Adipose tissue (tissue), 3 donors: ENCODE measurements around the gene SIRPB2. TPM values are rescaled to one million over a fixed set of nuclear protein-coding genes. Genes with fewer than 3 reads are reported as not detected.

Experiments used
- H3K27ac ChIP-seq: one replicate; pipeline ENCODE4 v1.5.1; 2013; ENCODE audit warnings: low read depth, low read length
- WGBS, 3 donors: extraction: QIAGEN DNeasy Blood & Tissue Kit; methylation state at CpG; one replicate each; pipeline ENCODE4 v1.1.7; 2013; 5-methylcytosine and 5-hydroxymethylcytosine counted together
- polyA plus RNA-seq, 3 donors: library from polyadenylated mRNA; stranded (reverse); fragments of 200-250 nt; gene quantifications; one replicate each; pipeline ENCODE4 v1.2.3, GENCODE V29; 2013
- donor health status: healthy with polysubstance abuse.
- donor health status: Bipolar disorder and iron deficiency.
- donor health status: healthy.

Gene SIRPB2
- polyA plus RNA-seq, 3 donors, result 0.75 to 6.1 (median 3.6) TPM

DNA sequence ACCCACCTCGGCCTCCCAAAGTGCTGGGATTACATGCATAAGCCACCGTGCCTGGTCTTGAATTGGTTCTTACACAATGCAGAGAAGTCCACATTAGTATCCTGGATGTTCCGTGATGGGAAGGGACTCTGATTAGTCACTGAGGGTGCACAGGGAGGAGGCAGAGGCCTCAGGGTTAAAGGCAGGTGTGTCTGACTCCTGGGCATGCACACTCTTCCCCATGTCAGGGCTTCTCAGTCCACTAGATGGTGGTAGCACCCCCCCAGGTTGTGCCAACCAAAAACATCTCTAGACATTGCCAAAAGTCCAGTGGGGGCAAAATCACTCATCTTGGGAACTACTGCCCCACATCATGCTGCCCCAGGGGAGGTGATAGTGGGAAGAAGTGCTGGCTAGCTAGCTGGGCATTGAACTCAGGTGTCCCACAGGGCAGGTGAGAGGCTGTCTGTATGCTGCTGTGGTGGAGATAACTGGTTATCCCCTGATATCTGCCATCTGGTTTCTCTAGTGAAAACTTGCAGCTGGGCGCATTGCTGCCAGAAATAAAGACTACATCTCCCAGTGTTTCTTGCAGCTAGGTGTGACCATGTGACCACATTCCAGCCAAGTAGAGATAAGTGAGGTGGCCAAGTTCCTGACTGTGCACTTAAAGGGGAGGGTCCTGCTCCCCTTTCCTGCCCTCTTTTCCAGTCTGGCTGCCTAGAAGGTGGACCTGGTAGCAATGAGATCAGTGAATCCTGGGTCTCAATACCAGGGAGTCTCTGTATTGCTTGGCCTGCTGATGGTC lies 16.2 kb downstream of the SIRPB2 start:
- 71 to 90% (median 83%) methylated on average over 4 of the region's 4 CpGs for WGBS, 3 donors
- no peak overlapping the region for H3K27ac ChIP-seq

DNA sequence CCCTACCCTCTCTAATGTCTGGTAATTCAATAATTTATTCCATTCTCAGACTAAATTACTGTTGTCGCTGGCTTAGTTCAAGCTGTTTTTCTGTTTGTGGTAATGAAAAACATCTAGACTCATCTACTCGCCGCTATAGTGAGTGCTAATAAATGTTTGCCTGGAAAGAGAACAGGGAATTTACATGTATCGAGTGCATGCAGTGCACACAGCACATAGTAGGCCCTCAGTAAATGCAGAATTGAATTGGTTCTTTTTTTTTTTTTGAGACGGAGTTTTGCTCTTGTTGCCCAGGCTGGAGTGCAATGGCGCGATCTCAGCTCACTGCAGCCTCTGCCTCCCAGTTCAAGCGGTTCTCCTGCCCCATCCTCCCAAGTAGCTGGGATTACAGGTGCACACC lies 16.9 kb downstream of the SIRPB2 start:
- H3K27ac ChIP-seq, result no peak overlapping the region
- WGBS, 3 donors, result 94 to 96% (median 95%) methylated on average over 8 of the region's 8 CpGs

GRCh38 chr20:1473246-1474220 lies 17.7 kb downstream of the SIRPB2 start:
- no peak overlapping the region for H3K27ac ChIP-seq
- WGBS, 3 donors, result 81 to 86% (median 86%) methylated on average over 13 of the region's 13 CpGs

- 61 to 68% (median 62%) methylated on average over 9 of the region's 9 CpGs for WGBS, 3 donors
- H3K27ac ChIP-seq, result no peak overlapping the region
These were observed 18.5 kb downstream of the SIRPB2 start for GRCh38 chr20:1472556-1473245.

DNA sequence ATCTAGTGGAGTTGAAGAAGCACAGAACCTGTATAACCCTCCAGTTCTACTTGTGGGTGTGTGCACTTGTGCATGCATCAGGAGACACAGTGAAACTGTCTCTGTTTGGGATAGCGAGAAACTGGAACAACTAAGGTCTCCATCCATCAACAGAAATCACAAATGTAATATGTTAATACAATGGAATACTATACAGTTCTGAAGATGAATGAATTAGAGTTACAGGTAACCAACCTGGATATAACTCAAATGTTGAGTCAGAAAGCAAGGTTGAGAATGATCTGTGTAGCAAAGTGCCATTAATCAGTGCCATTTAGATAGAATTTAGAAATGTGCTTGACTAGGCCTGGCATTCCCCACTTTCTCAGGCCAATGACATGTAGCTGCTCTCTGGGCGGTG lies 20.0 kb downstream of the SIRPB2 start:
- WGBS, 3 donors, result 98 to 100% (median 98%) methylated on average over 2 of the region's 2 CpGs
- no peak overlapping the region for H3K27ac ChIP-seq

GRCh38 chr20:1469925-1470571 lies 21.2 kb downstream of the SIRPB2 start:
- no peak overlapping the region for H3K27ac ChIP-seq
- WGBS, 3 donors, result 27 to 53% (median 40%) methylated on average over 11 of the region's 11 CpGs

GRCh38 chr20:1469306-1469905 lies 21.8 kb downstream of the SIRPB2 start:
- WGBS, 3 donors, result 65 to 79% (median 76%) methylated on average over 9 of the region's 9 CpGs
- no peak overlapping the region for H3K27ac ChIP-seq

GRCh38 chr20:1468117-1468624 lies 23.0 kb downstream of the SIRPB2 start:
- WGBS, 3 donors, result 51 to 67% (median 65%) methylated on average over 7 of the region's 7 CpGs
- no peak overlapping the region for H3K27ac ChIP-seq

GRCh38 chr20:1467355-1468116 lies 23.7 kb downstream of the SIRPB2 start:
- 34 to 45% (median 38%) methylated on average over 22 of the region's 22 CpGs for WGBS, 3 donors
- no peak overlapping the region for H3K27ac ChIP-seq

- no peak overlapping the region for H3K27ac ChIP-seq
- 3 to 5% (median 4%) methylated on average over 7 of the region's 7 CpGs for WGBS, 3 donors
These were observed 24.2 kb downstream of the SIRPB2 start for GRCh38 chr20:1467082-1467354.

DNA sequence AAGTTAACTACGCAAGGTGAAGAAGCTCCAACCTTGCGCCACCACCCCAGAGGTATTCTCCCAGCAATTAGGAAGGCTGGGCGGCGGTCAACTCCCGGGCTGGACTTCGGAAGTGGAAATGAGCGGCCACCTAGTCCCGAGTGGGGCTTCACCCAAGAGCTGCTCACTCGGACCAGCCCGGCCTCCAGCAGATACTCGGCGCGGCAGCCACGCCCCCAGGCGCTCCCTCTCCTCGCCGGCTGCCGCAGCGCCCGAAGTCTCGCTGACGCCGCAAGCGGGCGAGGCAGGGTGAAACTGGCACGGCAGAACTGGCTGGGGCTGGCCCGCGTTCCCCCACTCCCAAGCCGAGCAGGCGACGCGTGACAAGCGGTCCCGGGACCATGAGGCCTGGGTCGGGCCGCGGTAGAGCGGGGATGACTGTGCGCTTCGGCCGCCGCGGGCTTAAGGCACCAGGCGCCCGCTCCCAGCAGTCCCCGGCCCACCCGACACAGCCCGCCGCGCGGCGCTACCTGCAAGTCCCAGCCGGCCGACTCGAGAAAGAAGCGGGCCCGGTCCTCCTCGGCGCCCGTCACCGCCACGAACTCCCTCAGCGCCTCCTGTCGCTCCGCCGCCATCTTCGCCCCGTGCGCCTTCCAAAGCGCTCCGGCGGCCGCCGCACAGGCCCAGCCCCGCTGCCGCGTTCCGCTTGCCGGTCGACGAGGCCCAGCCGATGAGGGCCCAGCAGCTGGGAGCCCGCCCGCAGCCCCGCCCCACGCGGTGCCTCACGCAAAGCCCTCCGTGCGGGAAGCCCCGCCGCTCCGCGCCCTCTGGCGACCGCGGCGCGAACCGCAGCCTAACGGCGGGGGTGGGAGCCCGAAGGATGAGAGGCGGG lies 24.8 kb downstream of the SIRPB2 start, which contains the start of gene NSFL1C:
TSS of gene NSFL1C (minus strand) at position 639 of the 871 bp plus-strand sequence. CDS start at position 614, 25 bp downstream.
- WGBS, 3 donors, result 0 to 1% (median 0%) methylated on average over 62 to 104 of the region's 104 CpGs
- H3K27ac ChIP-seq, result no peak within 1 kb of the TSS

- no peak overlapping the region for H3K27ac ChIP-seq
- WGBS, 3 donors, result 28 to 42% (median 39%) methylated on average over 12 of the region's 12 CpGs
These were observed 25.6 kb downstream of the SIRPB2 start for GRCh38 chr20:1465470-1466210.

DNA sequence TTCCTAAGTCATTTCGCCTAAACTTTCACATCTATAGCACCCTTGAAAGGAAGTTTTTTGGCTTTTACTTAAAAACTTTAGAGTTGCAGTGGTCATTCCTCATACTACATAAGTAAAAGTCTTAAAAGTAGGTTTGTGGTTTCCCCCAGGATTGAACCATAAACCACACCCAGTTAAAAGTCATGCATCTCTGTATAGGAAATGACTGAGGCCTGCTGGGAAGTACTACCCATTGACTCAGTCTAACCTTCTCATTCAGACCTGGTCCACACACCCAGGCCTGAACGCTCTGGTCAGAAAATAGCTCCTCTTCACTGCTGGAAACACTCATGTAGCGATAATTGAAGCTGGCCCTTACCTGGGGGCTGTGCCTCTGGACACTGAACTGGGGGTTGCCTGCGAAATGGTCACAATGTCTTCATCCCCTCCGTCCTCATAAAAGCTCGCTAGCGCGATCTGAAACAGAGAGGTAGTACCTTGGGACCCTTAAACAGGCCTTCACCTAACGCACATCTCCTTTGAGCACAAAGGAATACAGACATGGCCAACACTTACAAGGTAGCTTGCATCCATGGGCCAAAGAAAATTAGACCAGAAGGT lies 27.1 kb downstream of the SIRPB2 start:
- WGBS, 3 donors, result 93 to 94% (median 94%) methylated on average over 9 of the region's 9 CpGs

DNA sequence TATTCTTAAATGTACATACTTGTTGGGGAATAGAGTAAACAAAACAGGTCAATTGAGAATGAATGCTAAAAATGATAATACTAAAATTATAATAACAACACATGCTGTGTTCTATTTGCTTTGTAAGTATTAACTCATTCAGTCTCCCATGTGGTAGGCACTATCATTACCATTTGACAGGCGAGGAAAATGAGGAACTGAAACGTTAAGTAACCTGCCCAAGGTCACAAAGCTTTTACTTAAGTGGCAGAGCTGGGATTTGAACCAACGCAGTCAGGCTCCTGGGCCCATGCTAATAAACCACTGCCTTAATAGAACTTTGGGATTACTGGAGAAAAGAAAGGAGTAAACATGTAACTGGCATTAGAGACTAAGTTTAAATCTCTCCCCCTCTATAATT lies 28.4 kb downstream of the SIRPB2 start:
- 60 to 65% (median 61%) methylated on average over 3 of the region's 3 CpGs for WGBS, 3 donors
- H3K27ac ChIP-seq, result no peak overlapping the region

More for the DNA sequence above, 27.1 kb downstream of the SIRPB2 start:
- H3K27ac ChIP-seq, result no peak overlapping the region

GRCh38 chr20:1462001-1462400 lies 29.2 kb downstream of the SIRPB2 start:
- 94 to 97% (median 96%) methylated on average over 3 of the region's 3 CpGs for WGBS, 3 donors
- H3K27ac ChIP-seq, result no peak overlapping the region
